Stimulated activated naive CD8-positive, alpha-beta T cell treated with anti-CD3 and anti-CD28 coated beads, Interleukin-15, Interleukin-2, amounts not matched to agents 100 U/mL and 50 U/mL, for 24 hours (primary cell): ENCODE results near the gene KRT74.

Experiments used
- ATAC-seq: fragments of 150-1000 bp; cut with Tn5 transposase; one replicate; pipeline ENCODE4 v1.10.0; 2021
- DNase-seq: peaks from one replicate; pipeline ENCODE4 v3.0.0; 2021

The KRT74 gene

DNA sequence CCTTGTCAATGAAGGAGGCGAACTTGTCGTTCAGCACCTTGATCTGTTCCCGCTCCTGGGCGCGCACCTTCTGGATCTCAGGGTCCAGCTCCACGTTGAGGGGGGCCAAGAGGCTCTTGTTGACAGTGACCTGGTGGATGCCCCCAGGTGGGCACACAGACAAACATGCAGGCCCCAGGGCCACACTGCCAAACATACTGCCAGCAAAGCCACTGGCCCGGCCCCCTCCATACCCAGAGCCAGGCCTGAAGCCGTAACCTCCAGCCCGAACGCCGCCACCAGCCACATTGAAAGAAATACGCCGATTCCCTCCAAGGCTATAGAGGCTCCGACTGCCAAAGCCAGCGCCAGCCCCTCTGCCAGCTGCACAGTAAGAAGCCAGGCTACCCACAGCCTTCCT is 337 bp downstream of the KRT74 start:
- DNase-seq (no peak), ATAC-seq (no peak)

DNA sequence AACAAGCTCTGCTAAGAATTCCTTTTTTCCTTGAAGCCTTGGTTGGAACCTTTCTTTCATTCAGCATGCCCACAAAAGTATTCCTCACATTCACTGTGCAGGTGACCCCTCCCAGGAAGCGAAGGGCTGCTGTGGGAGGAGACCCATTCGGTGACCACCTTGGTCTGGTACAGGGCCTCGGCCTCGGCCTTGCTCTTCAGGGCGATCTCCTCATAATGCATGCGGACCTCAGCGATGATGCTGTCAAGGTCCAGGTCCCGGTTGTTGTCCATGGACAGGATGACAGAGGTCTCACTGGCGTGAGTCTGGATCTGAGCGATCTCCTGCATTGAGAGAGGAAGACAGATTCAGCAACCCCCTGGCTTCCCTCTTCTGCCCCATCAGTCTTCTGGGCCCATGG is 3.1 kb downstream of the KRT74 start:
- no peak for DNase-seq
- no peak for ATAC-seq

GRCh38 chr12:52568111-52568510 is 5.5 kb downstream of the KRT74 start:
- DNase-seq (no peak), ATAC-seq (no peak)

DNA sequence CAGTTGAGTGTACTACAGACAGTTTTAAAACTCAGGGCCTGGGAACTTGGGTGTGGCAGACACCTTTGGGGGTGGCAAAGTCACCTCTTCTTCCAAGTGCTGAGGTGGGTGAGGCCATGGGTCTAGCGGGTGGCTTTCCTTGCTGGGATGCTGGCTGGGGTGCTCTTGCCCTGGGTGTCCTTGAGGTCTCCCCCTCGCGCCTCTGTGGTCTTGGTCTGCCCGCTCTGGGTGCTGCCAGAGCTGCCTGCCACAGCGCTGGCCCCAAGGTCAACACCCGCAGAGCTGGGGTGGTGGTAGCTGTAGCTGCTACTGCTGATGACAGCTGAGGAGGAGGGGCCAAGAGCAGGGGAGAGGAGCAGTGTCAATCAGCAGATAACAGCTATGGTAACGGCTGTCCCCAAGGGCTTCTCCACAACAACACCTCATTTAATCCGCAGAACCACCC is 6.8 kb downstream of the KRT74 start:
- ATAC-seq (no peak), DNase-seq (peak; percentile 20)

GRCh38 chr12:52564582-52564981 is 9.1 kb downstream of the KRT74 start:
- no peak for DNase-seq
- ATAC-seq = no peak

- DNase-seq = no peak
- ATAC-seq = no peak
Observed at GRCh38 chr12:52561880-52562449, 11.7 kb downstream of the KRT74 start.

GRCh38 chr12:52559979-52560378 is 13.7 kb downstream of the KRT74 start:
- DNase-seq = no peak
- ATAC-seq = no peak

DNA sequence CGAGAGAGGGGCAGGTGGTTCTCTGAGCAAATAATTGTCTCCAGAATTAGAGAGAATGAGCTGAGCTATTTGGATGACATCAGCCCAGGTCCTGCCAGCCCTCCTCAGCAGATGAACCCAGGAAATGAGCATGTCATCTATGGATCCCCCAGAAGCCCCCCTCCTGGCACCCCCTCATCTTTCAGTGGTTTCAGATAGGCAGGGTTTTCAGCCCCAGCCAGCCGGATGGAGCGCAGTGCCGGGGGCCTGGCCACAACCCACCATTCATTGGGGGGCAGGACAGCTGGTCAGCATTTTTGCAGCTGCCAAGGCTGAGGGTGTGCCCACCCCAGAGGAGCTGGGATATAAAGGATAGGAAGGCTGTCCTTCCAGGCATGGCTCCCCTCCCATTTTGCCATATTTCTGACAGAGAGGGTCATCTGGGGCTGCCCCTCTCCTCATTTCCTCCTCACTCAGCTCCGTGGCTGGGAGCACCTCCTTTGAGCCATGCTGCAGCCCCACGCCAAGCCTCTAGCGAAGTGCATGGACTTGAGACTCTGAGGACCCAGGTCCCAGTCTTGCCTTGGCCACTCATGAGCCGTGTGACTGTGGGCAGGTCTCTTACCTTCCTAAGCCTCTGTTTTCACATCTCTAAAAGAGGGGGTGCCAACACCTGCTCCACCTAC is 14.7 kb downstream of the KRT74 start:
- DNase-seq (no peak), ATAC-seq (no peak)

GRCh38 chr12:52557476-52557875 is 16.2 kb downstream of the KRT74 start:
- no peak for ATAC-seq
- no peak for DNase-seq

- no peak for DNase-seq
- no peak for ATAC-seq
Observed at GRCh38 chr12:52555577-52555976, 18.1 kb downstream of the KRT74 start.

GRCh38 chr12:52552681-52553195 is 20.9 kb downstream of the KRT74 start, which contains the start of gene KRT71:
KRT71 (minus strand) TSS chr12:52553145; CDS start chr12:52553077, 68 bp downstream.
- DNase-seq = no peak
- no peak for ATAC-seq

DNA sequence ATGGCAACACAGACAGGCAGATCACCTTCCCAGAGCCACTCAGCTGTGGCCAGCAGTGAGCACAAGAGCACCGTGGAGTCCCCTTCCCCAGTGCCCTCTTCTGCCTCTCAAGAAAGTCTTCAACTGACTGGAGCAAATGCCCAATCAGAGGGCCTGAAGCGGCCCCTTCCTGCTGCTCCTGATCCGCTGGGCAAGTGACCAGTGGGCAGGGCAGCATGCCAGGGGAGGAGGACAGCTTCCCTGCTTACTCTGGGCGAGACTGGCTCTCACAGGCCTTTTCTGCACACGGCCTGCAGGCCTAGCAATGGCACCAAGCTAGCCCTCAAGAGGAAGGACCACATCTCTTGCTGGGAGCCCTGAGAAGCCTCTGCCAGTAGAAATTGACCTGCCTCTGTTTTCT is 21.6 kb downstream of the KRT74 start:
- DNase-seq (no peak), ATAC-seq (no peak)

DNA sequence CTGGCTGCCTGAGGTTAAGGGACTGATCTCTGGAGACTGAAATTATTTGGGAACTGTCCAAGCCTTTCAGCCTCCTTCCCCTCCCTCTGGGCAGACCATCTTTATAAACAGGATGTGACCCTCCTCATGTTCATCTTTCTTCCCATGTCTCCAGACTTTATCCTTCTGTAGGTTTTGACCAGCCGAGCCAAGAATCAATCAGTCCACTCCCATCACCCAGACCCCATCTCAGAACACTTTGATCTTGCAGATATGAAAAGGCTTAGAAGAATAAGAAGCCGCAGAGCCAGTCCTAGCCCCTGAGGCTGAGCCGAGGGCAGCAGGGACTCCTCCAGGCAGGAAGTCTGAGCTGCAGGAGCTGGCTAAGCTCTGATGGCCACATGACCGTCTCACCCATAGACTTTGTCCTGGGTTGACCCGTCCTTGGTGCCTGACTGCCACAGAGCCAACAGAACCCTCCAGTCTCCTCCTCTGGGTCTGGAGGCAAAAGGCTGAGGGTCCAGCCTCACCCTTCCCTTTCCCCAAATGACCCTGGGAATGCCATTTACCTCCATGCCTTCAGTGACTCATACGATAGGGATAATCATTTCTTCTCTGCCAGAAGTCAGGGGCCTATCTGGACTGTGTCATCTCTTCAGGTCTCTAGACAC is 22.3 kb downstream of the KRT74 start:
- DNase-seq = no peak
- ATAC-seq = no peak

DNA sequence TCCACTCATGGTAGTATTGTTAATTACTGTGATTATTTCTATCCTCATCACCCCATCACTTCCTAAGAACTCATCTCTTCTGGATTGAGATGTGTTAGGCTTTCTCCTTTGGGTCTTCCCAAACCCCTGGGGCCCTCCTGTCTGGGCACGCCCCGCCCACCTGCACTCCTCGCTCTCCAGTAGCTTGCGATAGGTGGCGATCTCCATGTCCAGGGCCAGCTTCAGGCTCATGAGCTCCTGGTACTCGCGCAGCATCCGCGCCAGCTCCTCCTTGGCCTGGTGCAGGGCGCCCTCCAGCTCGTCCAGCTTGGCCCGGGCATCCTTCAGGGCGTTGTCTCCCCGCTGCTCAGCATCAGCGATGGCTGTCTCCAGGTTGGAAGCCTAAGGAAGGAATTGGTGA is 27.5 kb downstream of the KRT74 start:
- ATAC-seq (no peak), DNase-seq (no peak)

GRCh38 chr12:52543985-52544883 is 29.4 kb downstream of the KRT74 start:
- DNase-seq (no peak), ATAC-seq (no peak)

GRCh38 chr12:52542785-52543318 is 30.8 kb downstream of the KRT74 start:
- DNase-seq = no peak
- ATAC-seq = no peak

- no peak for ATAC-seq
- DNase-seq = no peak
Observed at GRCh38 chr12:52542157-52542556, 31.5 kb downstream of the KRT74 start.

- no peak for ATAC-seq
- no peak for DNase-seq
Observed at GRCh38 chr12:52541709-52542108, 31.9 kb downstream of the KRT74 start.

GRCh38 chr12:52540531-52540930 is 33.1 kb downstream of the KRT74 start:
- peak; percentile 7 for ATAC-seq
- DNase-seq = no peak

DNA sequence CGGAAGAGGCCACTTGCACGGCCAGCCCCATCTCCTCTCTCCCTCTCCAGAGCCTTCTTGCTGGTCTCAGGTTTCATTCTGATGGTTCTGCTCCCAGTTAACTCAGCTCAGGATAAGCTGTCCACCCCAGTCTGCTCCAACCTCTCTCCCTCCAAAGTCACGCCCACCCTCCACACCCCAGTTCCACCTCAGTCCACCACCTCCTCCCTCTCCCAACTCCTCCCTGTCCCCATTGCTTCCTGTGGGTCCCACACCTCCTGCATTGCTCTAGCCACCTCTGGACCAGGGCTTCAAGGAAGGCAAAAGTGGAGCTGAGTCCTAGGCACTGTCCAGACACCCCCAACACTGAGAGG is 33.8 kb downstream of the KRT74 start:
- no peak for ATAC-seq

DNA sequence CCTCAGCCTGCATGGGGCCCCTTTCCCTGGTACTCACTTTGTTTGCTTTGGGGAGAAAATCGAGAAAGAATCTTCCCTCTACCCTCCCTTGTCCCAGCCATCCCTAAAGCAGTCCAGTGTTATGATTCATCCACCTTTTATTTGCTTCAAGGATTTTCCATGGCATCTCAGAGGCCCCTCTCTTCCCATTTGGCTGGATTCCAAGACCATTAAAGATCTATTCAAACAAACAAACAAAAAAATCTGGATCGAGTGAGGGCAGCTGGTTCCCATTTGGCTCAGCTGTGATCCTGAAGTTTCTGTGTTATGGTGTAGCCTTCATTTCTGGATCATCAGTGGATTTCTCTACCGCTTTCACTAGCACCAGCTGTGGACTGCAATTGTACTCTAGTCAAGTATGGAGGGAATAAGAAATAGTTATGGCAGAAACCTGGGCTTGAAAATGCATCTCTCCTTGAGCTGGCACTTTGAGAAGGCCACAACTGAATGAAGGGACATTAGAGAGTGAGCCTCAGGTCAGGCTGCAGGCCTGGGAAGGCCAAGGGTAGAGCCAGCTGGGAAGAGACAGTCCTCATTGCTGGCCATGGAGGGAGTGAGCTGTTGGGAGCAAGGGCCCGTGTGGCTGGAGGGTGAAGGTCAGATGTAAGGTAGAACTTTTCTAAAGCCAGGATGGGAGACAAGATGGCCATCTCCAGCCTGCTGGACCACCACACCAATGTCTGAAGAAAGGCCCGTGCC is 34.4 kb downstream of the KRT74 start:
- no peak for ATAC-seq
- no peak for DNase-seq

More for the DNA sequence above, 33.8 kb downstream of the KRT74 start:
- no peak for DNase-seq
